ENCODE measurements around the gene PHLPP2.

GRCh38 chr16:71761097-71761496 lies 36.6 kb upstream of the PHLPP2 start:
- TF ChIP-seq CTCF (IDR thresholded peaks at IDR 0.05) (no peak), POLR2A (IDR thresholded peaks at IDR 0.05) (no peak)
